SK-N-MC (cell line): ENCODE results near the gene TRDMT1.
"Not testable (repeated sequence)": the region's sequence is repeated elsewhere in the genome, so short reads cannot be mapped to it uniquely, and the experiment has no call there.

Experiments used
- DNase-seq: peaks from one replicate; pipeline ENCODE4 v3.0.0-alpha.2; 2011; ENCODE audit warnings: low read depth, low spot score
- H3K27ac ChIP-seq: fragments of 200-600 bp; sonication (generic); 2 replicates; pipeline ENCODE4 v1.5.1; 2016; ENCODE audit warnings: mixed run types
- H3K36me3 ChIP-seq: fragments of 200-600 bp; sonication (generic); 2 replicates; pipeline ENCODE4 v1.6.1; 2017; ENCODE audit warnings: antibody characterized with exemption, low read length, mixed read lengths; ENCODE audit not compliant: insufficient read depth
- H3K4me3 ChIP-seq: fragments of 200-600 bp; sonication (generic); 2 replicates; pipeline ENCODE4 v1.5.1; 2016
- H3K9ac ChIP-seq: fragments of 200-600 bp; sonication (generic); 2 replicates; pipeline ENCODE4 v1.8.0; 2017; ENCODE audit warnings: mixed run types, mixed read lengths; ENCODE audit not compliant: insufficient read length
- H3K9me3 ChIP-seq: fragments of 200-600 bp; sonication (generic); 2 replicates; pipeline ENCODE4 v1.6.1; 2017; ENCODE audit warnings: low read depth, mild to moderate bottlenecking, antibody characterized with exemption, low read length, moderate library complexity, mixed read lengths
- EZH2 ChIP-seq: fragments of 200-600 bp; sonication (generic); IDR thresholded peaks from one replicate; pipeline ENCODE4 v1.6.1; 2017; ENCODE audit warnings: antibody characterized with exemption
- FOXP2 ChIP-seq: optimal IDR thresholded peaks from 2 replicates; pipeline ENCODE3; 2011; ENCODE audit warnings: mild to moderate bottlenecking, moderate library complexity; ENCODE audit not compliant: insufficient read depth; ENCODE audit errors: extremely low read length, control extremely low read depth
- POLR2AphosphoS5 ChIP-seq: IDR thresholded peaks from 2 replicates; pipeline ENCODE4 v1.6.1; 2012; ENCODE audit warnings: mild to moderate bottlenecking, low read depth, low read length, borderline replicate concordance

TRDMT1 gene

GRCh38 chr10:17120694-17121093, 80.8 kb downstream of the TRDMT1 start:
- Histone ChIP-seq H3K4me3 (no peak overlapping the region), H3K36me3 (no peaks in the 10 kb centered on the region), H3K9ac (no peak overlapping the region), H3K9me3 (no peaks in the 10 kb centered on the region), H3K27ac (no peak overlapping the region)
- no peak for TF ChIP-seq POLR2AphosphoS5
- TF ChIP-seq FOXP2 = no peak
- no peak for TF ChIP-seq EZH2
- no peak for DNase-seq

- TF ChIP-seq POLR2AphosphoS5 = no peak
- DNase-seq = no peak
- Histone ChIP-seq H3K36me3 (no peaks in the 10 kb centered on the region), H3K9me3 (no peaks in the 10 kb centered on the region), H3K4me3 (no peak overlapping the region), H3K9ac (no peak overlapping the region), H3K27ac (no peak overlapping the region)
Observed at GRCh38 chr10:17119845-17120244, 81.6 kb downstream of the TRDMT1 start.

- TF ChIP-seq POLR2AphosphoS5 (no peak), FOXP2 (no peak), EZH2 (no peak)
- no peak overlapping the region for H3K27ac ChIP-seq
Observed at GRCh38 chr10:17116193-17116592, 85.3 kb downstream of the TRDMT1 start.

GRCh38 chr10:17115683-17116082, 85.8 kb downstream of the TRDMT1 start:
- no peak overlapping the region for H3K27ac ChIP-seq
- no peaks in the 10 kb centered on the region for H3K9me3 ChIP-seq
- H3K4me3 ChIP-seq = no peak overlapping the region
- H3K9ac ChIP-seq = no peak overlapping the region
- no peak for TF ChIP-seq POLR2AphosphoS5
- no peak for TF ChIP-seq EZH2
- TF ChIP-seq FOXP2 = no peak
- H3K36me3 ChIP-seq = no peaks in the 10 kb centered on the region
- DNase-seq = no peak

More at GRCh38 chr10:17116193-17116592, 85.3 kb downstream of the TRDMT1 start:
- H3K9me3 ChIP-seq = no peaks in the 10 kb centered on the region
- no peak overlapping the region for H3K4me3 ChIP-seq
- DNase-seq = no peak
- no peaks in the 10 kb centered on the region for H3K36me3 ChIP-seq
- H3K9ac ChIP-seq = no peak overlapping the region

GRCh38 chr10:17114878-17115444, 86.5 kb downstream of the TRDMT1 start:
- H3K36me3 ChIP-seq, H3K27ac ChIP-seq, DNase-seq: not testable (repeated sequence)

GRCh38 chr10:17113889-17114540, 87.5 kb downstream of the TRDMT1 start:
- DNase-seq = no peak
- TF ChIP-seq EZH2 = no peak
- TF ChIP-seq FOXP2 = no peak
- no peak for TF ChIP-seq POLR2AphosphoS5
- H3K4me3 ChIP-seq = no peak overlapping the region
- no peak overlapping the region for H3K27ac ChIP-seq
- H3K9me3 ChIP-seq = no peaks in the 10 kb centered on the region
- no peaks in the 10 kb centered on the region for H3K36me3 ChIP-seq
- no peak overlapping the region for H3K9ac ChIP-seq

More at GRCh38 chr10:17114878-17115444, 86.5 kb downstream of the TRDMT1 start:
- H3K4me3 ChIP-seq, H3K9ac ChIP-seq, H3K9me3 ChIP-seq: not testable (repeated sequence)

GRCh38 chr10:17113346-17113745, 88.1 kb downstream of the TRDMT1 start:
- no peak overlapping the region for H3K9ac ChIP-seq
- H3K9me3 ChIP-seq = no peaks in the 10 kb centered on the region
- TF ChIP-seq FOXP2 (no peak), POLR2AphosphoS5 (no peak), EZH2 (no peak)
- no peaks in the 10 kb centered on the region for H3K36me3 ChIP-seq
- no peak overlapping the region for H3K4me3 ChIP-seq
- no peak for DNase-seq
- H3K27ac ChIP-seq = no peak overlapping the region

- H3K36me3 ChIP-seq = no peaks in the 10 kb centered on the region
- no peak overlapping the region for H3K9ac ChIP-seq
- H3K4me3 ChIP-seq = no peak overlapping the region
- no peak overlapping the region for H3K27ac ChIP-seq
- no peak for DNase-seq
- no peak for TF ChIP-seq FOXP2
- TF ChIP-seq POLR2AphosphoS5 = no peak
- no peak for TF ChIP-seq EZH2
- no peaks in the 10 kb centered on the region for H3K9me3 ChIP-seq
Observed at GRCh38 chr10:17112566-17112965, 88.9 kb downstream of the TRDMT1 start.

GRCh38 chr10:17109475-17110207, 91.8 kb downstream of the TRDMT1 start:
- H3K9ac ChIP-seq = no peak overlapping the region
- no peak overlapping the region for H3K27ac ChIP-seq
- H3K9me3 ChIP-seq = no peaks in the 10 kb centered on the region
- TF ChIP-seq FOXP2 = no peak
- H3K4me3 ChIP-seq = no peak overlapping the region
- no peaks in the 10 kb centered on the region for H3K36me3 ChIP-seq
- no peak for DNase-seq
